ENCODE measurements around the gene ACOT8.

ACOT8 gene

DNA sequence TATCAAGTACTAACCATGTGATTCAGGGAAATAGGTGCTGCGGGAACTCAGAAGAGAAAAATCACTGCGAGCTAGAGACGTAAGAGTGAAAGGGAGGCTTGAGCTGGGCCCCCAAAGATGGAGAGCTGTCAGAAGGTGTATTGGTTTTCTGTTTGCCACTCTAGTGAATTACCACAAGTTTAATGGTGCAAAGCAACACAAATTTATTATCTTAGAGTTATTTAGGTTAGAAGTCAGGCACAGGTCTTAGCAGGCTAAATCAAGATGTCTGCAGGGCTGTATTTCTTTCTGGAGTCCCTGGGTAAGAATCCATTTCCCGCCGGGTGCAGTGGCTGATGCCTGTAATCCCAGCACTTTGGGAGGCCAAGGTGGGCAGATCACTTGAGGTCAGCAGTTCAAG, 2.7 kb upstream of the ACOT8 start:
- DNase-seq (ENCODE audit: extremely low read depth, low read depth), result no peak
- TF ChIP-seq, protein P1, sequence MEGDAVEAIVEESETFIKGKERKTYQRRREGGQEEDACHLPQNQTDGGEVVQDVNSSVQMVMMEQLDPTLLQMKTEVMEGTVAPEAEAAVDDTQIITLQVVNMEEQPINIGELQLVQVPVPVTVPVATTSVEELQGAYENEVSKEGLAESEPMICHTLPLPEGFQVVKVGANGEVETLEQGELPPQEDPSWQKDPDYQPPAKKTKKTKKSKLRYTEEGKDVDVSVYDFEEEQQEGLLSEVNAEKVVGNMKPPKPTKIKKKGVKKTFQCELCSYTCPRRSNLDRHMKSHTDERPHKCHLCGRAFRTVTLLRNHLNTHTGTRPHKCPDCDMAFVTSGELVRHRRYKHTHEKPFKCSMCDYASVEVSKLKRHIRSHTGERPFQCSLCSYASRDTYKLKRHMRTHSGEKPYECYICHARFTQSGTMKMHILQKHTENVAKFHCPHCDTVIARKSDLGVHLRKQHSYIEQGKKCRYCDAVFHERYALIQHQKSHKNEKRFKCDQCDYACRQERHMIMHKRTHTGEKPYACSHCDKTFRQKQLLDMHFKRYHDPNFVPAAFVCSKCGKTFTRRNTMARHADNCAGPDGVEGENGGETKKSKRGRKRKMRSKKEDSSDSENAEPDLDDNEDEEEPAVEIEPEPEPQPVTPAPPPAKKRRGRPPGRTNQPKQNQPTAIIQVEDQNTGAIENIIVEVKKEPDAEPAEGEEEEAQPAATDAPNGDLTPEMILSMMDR (IDR thresholded peaks at IDR 0.05; ENCODE audit: low read depth, low read length), result no peak

DNA sequence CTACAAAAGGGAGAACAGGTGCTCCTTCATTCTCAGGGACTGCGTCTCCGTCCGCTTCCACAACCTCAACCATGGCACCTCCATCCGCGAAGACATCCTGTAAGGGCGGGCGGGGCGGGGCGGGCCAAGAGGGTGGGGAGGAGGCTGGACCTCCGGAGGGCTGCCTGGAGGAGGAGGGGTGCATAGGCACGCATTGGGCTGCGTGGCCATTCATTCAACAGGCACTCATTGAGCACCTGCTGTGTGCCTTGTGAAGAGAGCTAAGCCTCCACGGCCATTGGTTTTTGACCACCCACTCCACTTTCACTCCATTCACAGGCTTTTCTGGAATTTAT, 657 bp upstream of the ACOT8 start:
- no peak for DNase-seq (ENCODE audit: extremely low read depth, low read depth)

DNA sequence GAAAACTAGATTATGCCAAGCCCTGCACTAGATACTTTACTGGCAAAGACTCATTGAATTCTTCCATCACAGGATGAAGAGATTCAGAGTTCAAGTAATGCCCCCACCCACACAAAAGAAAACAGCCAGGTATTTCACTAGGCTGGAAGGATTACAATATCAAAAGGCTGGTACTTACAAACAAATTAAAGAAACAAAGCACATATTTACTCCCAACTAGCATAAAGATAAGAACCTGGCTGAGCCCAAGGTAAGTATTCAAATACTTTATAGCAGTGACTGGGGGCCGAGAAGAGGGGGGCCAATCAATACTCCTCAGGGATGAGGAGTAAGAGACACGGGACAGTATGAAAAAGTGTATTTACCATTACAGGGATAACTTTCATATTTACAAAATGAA, 3.7 kb downstream of the ACOT8 start:
- TF ChIP-seq, protein P1 (IDR thresholded peaks at IDR 0.05; ENCODE audit: low read depth, low read length), result no peak
- DNase-seq (ENCODE audit: extremely low read depth, low read depth), result no peak

More for the DNA sequence above, 657 bp upstream of the ACOT8 start:
- TF ChIP-seq, protein P1 (IDR thresholded peaks at IDR 0.05; ENCODE audit: low read depth, low read length), result no peak

DNA sequence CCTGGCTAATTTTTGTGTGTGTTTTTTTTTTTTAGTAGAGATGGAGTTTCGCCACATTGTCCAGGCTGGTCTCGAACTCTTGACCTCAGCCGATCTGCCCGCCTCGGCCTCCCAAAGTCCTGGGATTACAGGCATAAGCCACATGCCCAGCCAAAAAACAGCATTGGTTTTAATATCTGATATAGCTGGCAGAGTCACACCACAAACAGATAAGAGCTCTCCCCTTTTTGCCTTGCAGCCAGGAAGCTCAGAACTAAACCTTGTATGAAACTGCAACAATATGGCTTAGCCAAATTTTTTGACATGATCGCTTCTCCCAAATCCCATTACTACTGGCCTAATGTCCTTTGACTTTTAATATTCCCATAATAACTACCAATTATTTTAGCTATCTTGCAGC, 4.9 kb downstream of the ACOT8 start:
- DNase-seq (ENCODE audit: extremely low read depth, low read depth), result no peak
- TF ChIP-seq, protein P1 (IDR thresholded peaks at IDR 0.05; ENCODE audit: low read depth, low read length), result no peak

DNA sequence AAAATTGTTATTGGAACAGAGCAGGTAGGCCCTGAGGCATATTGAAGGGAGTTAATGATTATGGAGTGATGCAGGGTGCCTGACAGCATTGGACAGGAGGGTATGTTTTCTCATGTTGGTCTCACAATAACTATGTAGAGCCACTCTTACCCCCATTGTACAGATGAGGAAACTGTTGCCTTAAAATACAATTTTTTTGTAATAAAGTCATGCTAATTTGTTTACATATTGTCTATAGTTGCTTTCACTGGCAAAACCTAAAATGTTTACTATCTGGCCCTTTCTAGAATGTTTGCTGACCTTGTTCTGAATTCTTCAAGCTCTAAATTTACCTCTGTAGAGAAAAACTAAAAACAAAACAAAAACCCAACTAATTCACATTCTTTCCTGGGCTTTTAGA, 5.7 kb downstream of the ACOT8 start:
- DNase-seq (ENCODE audit: extremely low read depth, low read depth), result no peak
- TF ChIP-seq, protein P1 (IDR thresholded peaks at IDR 0.05; ENCODE audit: low read depth, low read length), result no peak

DNA sequence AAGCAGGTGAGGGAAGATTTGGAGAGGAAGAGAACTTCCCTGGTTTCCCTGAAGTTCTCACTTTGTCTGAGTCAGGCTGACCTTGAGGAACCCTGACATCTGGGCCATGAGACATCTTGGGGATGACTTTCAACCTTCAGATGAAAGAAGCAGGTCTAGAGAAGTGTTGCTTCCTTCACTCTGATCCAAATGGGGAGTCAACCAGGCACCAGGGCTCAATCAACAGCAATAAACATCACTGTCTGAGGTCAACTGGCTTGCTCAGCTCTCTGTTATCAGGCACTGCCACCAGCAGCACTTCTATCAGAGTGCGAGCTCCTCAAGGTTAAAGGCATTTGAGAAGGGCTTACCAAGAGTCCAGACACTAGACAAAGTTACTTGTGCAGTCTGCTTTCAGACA, 6.3 kb downstream of the ACOT8 start:
- DNase-seq (ENCODE audit: extremely low read depth, low read depth), result no peak
- TF ChIP-seq, protein P1 (IDR thresholded peaks at IDR 0.05; ENCODE audit: low read depth, low read length), result no peak

DNA sequence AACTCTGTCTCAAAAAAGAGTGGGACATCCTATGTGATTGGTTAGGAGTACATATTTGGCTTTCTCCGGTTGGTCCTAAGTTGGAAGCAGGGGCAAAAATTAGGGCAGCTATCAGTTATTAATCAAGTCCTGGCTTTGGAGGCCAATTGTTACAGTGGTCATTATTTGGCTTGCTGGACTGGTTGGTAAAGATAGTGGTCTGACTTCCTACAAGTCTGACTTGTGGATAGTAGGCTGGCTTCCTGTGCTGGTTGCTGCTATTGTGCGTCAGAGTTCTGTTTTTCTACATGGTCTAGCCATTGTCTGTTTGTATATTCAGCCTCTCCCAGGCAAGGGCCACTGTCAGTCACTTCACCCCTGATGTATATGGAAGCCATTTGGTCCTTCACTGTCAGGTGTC, 7.0 kb downstream of the ACOT8 start:
- no peak for DNase-seq (ENCODE audit: extremely low read depth, low read depth)
- TF ChIP-seq, protein P1 (IDR thresholded peaks at IDR 0.05; ENCODE audit: low read depth, low read length), result no peak

Measured in AG09319 (cell line).